ENCODE data around the gene NHLRC1.

Gene NHLRC1

GRCh38 chr6:18132346-18132745 is 9.9 kb upstream of the NHLRC1 start:
- Histone ChIP-seq H3K4me3 (ENCODE audit: severe bottlenecking) (no peak overlapping the region), H3K4me1 (ENCODE audit: insufficient read depth, poor library complexity, severe bottlenecking) (no peaks in the 10 kb centered on the region), H3K9me3 (ENCODE audit: severe bottlenecking) (no peaks in the 10 kb centered on the region), H3K36me3 (ENCODE audit: low read depth) (peaks cover 11% of the 10 kb centered on the region), H3K27ac (ENCODE audit: poor library complexity, severe bottlenecking) (no peak overlapping the region), H3K27me3 (ENCODE audit: insufficient read depth, poor library complexity, severe bottlenecking) (no peaks in the 10 kb centered on the region)
- DNase-seq (ENCODE audit: low spot score): no peak
- TF ChIP-seq CTCF (IDR thresholded peaks at IDR 0.05; ENCODE audit: poor library complexity, severe bottlenecking): no peak
- no peak for ATAC-seq (ENCODE audit: low read depth)

DNA sequence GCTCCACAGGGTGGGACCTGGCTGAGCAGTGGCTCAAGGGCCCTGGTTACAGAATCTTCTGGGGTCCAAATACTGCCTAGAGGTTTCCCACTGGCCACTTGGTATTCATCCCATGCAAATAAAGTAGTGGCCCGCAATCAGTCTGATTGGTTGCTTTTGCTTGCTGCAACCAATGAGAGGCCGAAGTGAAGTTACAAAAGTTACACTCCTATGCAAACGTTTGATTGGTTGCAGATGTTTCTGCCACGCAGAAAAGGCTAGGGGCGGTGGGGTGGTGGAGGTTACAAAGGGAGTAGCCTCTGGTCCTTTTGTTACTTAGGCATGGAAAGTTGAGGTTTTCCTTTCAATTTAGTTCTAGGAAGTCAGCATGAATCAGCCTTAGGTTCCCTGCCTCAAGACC is 3.6 kb upstream of the NHLRC1 start:
- Histone ChIP-seq H3K27me3 (ENCODE audit: insufficient read depth, poor library complexity, severe bottlenecking) (no peaks in the 10 kb centered on the region), H3K9me3 (ENCODE audit: severe bottlenecking) (no peaks in the 10 kb centered on the region), H3K27ac (ENCODE audit: poor library complexity, severe bottlenecking) (no peak overlapping the region), H3K36me3 (ENCODE audit: low read depth) (peaks cover 11% of the 10 kb centered on the region), H3K4me3 (ENCODE audit: severe bottlenecking) (no peak overlapping the region), H3K4me1 (ENCODE audit: insufficient read depth, poor library complexity, severe bottlenecking) (no peaks in the 10 kb centered on the region)
- TF ChIP-seq CTCF (IDR thresholded peaks at IDR 0.05; ENCODE audit: poor library complexity, severe bottlenecking): no peak
- ATAC-seq (ENCODE audit: low read depth) (no peak), DNase-seq (ENCODE audit: low spot score) (no peak)

GRCh38 chr6:18121580-18122127 is 823 bp downstream of the NHLRC1 start:
- Histone ChIP-seq H3K27ac (ENCODE audit: poor library complexity, severe bottlenecking) (no peak overlapping the region), H3K36me3 (ENCODE audit: low read depth) (no peaks in the 10 kb centered on the region), H3K9me3 (ENCODE audit: severe bottlenecking) (no peaks in the 10 kb centered on the region), H3K4me3 (ENCODE audit: severe bottlenecking) (no peak overlapping the region), H3K27me3 (ENCODE audit: insufficient read depth, poor library complexity, severe bottlenecking) (no peaks in the 10 kb centered on the region), H3K4me1 (ENCODE audit: insufficient read depth, poor library complexity, severe bottlenecking) (no peaks in the 10 kb centered on the region)
- no peak for TF ChIP-seq CTCF (IDR thresholded peaks at IDR 0.05; ENCODE audit: poor library complexity, severe bottlenecking)
- DNase-seq (ENCODE audit: low spot score) (no peak), ATAC-seq (ENCODE audit: low read depth) (no peak)

DNA sequence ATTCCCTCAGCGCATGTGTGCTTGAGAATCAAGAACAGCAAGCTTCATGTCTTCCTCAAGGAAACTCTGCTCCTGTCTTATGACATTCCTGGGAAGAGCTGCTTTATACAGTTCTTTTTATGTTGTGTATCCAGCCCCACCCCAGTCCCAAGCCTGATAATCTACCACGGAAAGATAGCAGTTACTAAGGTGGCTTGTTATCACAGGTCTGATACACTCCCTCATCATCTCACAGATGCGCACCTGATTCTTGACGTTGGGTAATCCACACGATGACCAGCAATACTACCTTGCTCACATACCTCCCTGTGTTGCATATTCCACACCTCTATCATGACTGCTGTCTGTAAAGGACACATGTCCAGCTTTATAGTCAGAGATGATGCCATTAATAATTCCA is 3.2 kb downstream of the NHLRC1 start:
- DNase-seq (ENCODE audit: low spot score): no peak
- Histone ChIP-seq H3K27ac (ENCODE audit: poor library complexity, severe bottlenecking) (no peak overlapping the region), H3K27me3 (ENCODE audit: insufficient read depth, poor library complexity, severe bottlenecking) (no peaks in the 10 kb centered on the region), H3K4me3 (ENCODE audit: severe bottlenecking) (no peak overlapping the region), H3K36me3 (ENCODE audit: low read depth) (no peaks in the 10 kb centered on the region), H3K4me1 (ENCODE audit: insufficient read depth, poor library complexity, severe bottlenecking) (no peaks in the 10 kb centered on the region), H3K9me3 (ENCODE audit: severe bottlenecking) (no peaks in the 10 kb centered on the region)
- no peak for ATAC-seq (ENCODE audit: low read depth)
- no peak for TF ChIP-seq CTCF (IDR thresholded peaks at IDR 0.05; ENCODE audit: poor library complexity, severe bottlenecking)

DNA sequence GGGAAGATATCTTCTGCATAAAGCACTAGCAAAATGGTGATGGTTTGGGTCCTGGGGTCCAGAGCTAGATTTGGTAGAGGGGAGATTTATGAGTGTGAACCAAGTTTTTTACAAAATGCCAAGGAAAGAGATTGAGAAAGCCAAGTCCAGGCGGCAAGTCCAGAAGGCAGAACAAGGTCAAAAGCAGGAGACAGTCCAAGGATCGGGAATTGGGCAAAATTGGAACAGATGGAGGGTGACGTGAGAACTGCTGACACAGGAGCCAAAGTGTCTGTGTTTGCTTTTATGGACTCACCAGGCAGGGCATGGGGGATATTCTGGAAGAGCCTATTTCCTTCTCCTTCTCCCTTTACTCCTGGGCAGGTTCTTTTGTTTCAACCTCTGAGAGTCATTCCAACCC is 4.1 kb downstream of the NHLRC1 start:
- H3K27ac ChIP-seq (ENCODE audit: poor library complexity, severe bottlenecking): no peak overlapping the region
- ATAC-seq (ENCODE audit: low read depth) (no peak), DNase-seq (ENCODE audit: low spot score) (no peak)
- H3K9me3 ChIP-seq (ENCODE audit: severe bottlenecking): no peaks in the 10 kb centered on the region
- no peak for TF ChIP-seq CTCF (IDR thresholded peaks at IDR 0.05; ENCODE audit: poor library complexity, severe bottlenecking)
- no peak overlapping the region for H3K4me3 ChIP-seq (ENCODE audit: severe bottlenecking)
- H3K4me1 ChIP-seq (ENCODE audit: insufficient read depth, poor library complexity, severe bottlenecking): no peaks in the 10 kb centered on the region
- H3K36me3 ChIP-seq (ENCODE audit: low read depth): no peaks in the 10 kb centered on the region
- H3K27me3 ChIP-seq (ENCODE audit: insufficient read depth, poor library complexity, severe bottlenecking): no peaks in the 10 kb centered on the region
